Upper lobe of left lung (tissue), 4 donors: ENCODE measurements around the gene CTCFL.

Source experiments
- CTCF ChIP-seq, 6 experiments: fragments of 450-650 bp in 4 of 6; fragments of 200-600 bp in 2 of 6; sonication (generic) in 2 of 6; IDR thresholded peaks; one replicate each; pipeline ENCODE4 v1.5.1; 2016 to 2019; ENCODE audit warnings: antibody characterized with exemption in 6 of 6
- POLR2A ChIP-seq, 4 donors: fragments of 450-650 bp; IDR thresholded peaks; one replicate each; pipeline ENCODE4 v1.5.1; 2016 to 2017; ENCODE audit warnings: antibody characterized with exemption in 4 of 4, mild to moderate bottlenecking in 2 of 4
- POLR2AphosphoS5 ChIP-seq, 2 donors: sonication (generic); formaldehyde crosslinking; IDR thresholded peaks; one replicate each; pipeline ENCODE4 v1.5.1; 2017; ENCODE audit warnings: antibody characterized with exemption in 2 of 2

GRCh38 chr20:57505979-57506378 is 19.0 kb downstream of the CTCFL start:
- TF ChIP-seq POLR2AphosphoS5 (IDR thresholded peaks at IDR 0.05) (no peak), CTCF (IDR thresholded peaks at IDR 0.05) (no peak), POLR2A (IDR thresholded peaks at IDR 0.05) (no peak)
